MCF 10A (cell line): ENCODE data around the gene GYG2. TPM values are rescaled to one million over a fixed set of nuclear protein-coding genes. Genes with fewer than 3 reads are reported as not detected.
"Not testable (repeated sequence)": the region's sequence is repeated elsewhere in the genome, so short reads cannot be mapped to it uniquely, and the experiment has no call there.

Experiments
- BruUV-seq: library from RNA; stranded (reverse); fragments of 400-500 nt; replicated peaks from 2 replicates; lab custom pipeline; 2021; lab: Mats Ljungman, UMichigan
- CTCF ChIA-PET: fragments of 300-600 bp; sonication (Branson Sonifier 250); formaldehyde crosslinking; extraction: SDS; loops from one replicate; lab custom pipeline; 2021; ENCODE audit warnings: antibody characterized with exemption, inconsistent platforms; lab: Yijun Ruan, JAX
- POLR2A ChIA-PET: fragments of 300-600, 350-650 bp; sonication (Branson Sonifier 250); formaldehyde crosslinking; extraction: SDS; loops from one replicate; lab custom pipeline; 2020; ENCODE audit warnings: antibody characterized with exemption, inconsistent platforms; lab: Yijun Ruan, JAX
- DNase-seq: peaks from one replicate; pipeline ENCODE4 v3.0.0-alpha.2; 2018; ENCODE audit not compliant: unreplicated experiment
- H3K27ac Mint-ChIP-seq: one replicate; pipeline ENCODE4 v1.8.0; 2022; ENCODE audit warnings: mild to moderate bottlenecking, low read depth, mixed read lengths; ENCODE audit not compliant: unreplicated experiment
- H3K27me3 Mint-ChIP-seq: one replicate; pipeline ENCODE4 v1.8.0; 2022; ENCODE audit warnings: mixed read lengths; ENCODE audit not compliant: insufficient read depth, unreplicated experiment
- H3K36me3 Mint-ChIP-seq: one replicate; pipeline ENCODE4 v1.8.0; 2022; ENCODE audit warnings: mild to moderate bottlenecking, moderate library complexity, mixed read lengths; ENCODE audit not compliant: insufficient read depth, unreplicated experiment
- H3K4me1 Mint-ChIP-seq: one replicate; pipeline ENCODE4 v1.8.0; 2022; ENCODE audit warnings: mixed read lengths; ENCODE audit not compliant: insufficient read depth, unreplicated experiment
- H3K4me3 Mint-ChIP-seq: one replicate; pipeline ENCODE4 v1.8.0; 2022; ENCODE audit warnings: mild to moderate bottlenecking, moderate library complexity, mixed read lengths; ENCODE audit not compliant: unreplicated experiment
- H3K9me3 Mint-ChIP-seq: one replicate; pipeline ENCODE4 v1.8.0; 2022; ENCODE audit warnings: mixed read lengths; ENCODE audit not compliant: unreplicated experiment
- CTCF ChIP-seq: fragments of 200-600 bp; IDR thresholded peaks from one replicate; pipeline ENCODE4 v1.8.0; 2022; ENCODE audit warnings: antibody characterized with exemption, mild to moderate bottlenecking; ENCODE audit not compliant: unreplicated experiment
- intact Hi-C: fragments of 100-400 bp; cut with micrococcal nuclease; formaldehyde crosslinking; loops from 2 replicates; pipeline ENCODE4 v1.14.1; 2022
- total RNA-seq: library from RNA; stranded (reverse); gene quantifications from 2 replicates; pipeline ENCODE4 v1.2.3, GENCODE V29; 2022

GYG2 gene
- total RNA-seq, 1 experiment from 2014 or later, result not detected

GRCh38 chrX:2799369-2799768 is 29.4 kb upstream of the GYG2 start:
- ChIA-PET CTCF (no interaction called here), POLR2A (no interaction called here)
- BruUV-seq, result no TSS peak

DNA sequence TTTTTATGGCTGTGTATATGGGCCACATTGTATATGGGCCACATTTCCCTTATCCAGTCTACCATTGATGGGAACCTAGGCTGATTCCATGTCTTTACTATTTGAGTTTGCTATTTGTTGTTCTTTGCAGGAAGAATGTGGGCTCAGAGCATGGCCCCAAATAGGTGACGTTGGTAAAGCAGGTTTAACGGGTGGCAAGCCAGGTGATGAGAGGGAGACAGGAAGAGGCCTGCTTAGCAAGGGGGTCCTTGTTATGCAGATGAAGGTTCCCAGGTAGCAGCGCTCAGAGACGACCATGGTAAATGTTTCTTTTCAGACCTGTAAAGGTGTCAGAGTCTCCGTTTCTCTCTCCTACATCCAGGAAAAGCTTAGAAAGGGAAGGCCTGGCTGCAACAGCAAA is 28.8 kb upstream of the GYG2 start:
- CTCF ChIA-PET, result interaction anchor here (1.4 to 3.6 kb wide), 2 partner anchors 13 to 19 kb away, joined by 7 to 17 read pairs; no protein-coding TSS in a partner anchor
- POLR2A ChIA-PET, BruUV-seq, H3K4me1 Mint-ChIP-seq, DNase-seq, H3K36me3 Mint-ChIP-seq, H3K27ac Mint-ChIP-seq, intact Hi-C loops, H3K9me3 Mint-ChIP-seq, H3K4me3 Mint-ChIP-seq, H3K27me3 Mint-ChIP-seq: not testable (repeated sequence)

More at GRCh38 chrX:2799369-2799768, 29.4 kb upstream of the GYG2 start:
- no peak overlapping the region for H3K27ac Mint-ChIP-seq
- no peaks in the 10 kb centered on the region for H3K9me3 Mint-ChIP-seq
- DNase-seq, result no peak
- no peak for TF ChIP-seq CTCF
- intact Hi-C loops, result no loop called here
- H3K4me1 Mint-ChIP-seq, result no peaks in the 10 kb centered on the region
- H3K36me3 Mint-ChIP-seq, result no peaks in the 10 kb centered on the region
- H3K4me3 Mint-ChIP-seq, result no peak overlapping the region
- H3K27me3 Mint-ChIP-seq, result no peaks in the 10 kb centered on the region

DNA sequence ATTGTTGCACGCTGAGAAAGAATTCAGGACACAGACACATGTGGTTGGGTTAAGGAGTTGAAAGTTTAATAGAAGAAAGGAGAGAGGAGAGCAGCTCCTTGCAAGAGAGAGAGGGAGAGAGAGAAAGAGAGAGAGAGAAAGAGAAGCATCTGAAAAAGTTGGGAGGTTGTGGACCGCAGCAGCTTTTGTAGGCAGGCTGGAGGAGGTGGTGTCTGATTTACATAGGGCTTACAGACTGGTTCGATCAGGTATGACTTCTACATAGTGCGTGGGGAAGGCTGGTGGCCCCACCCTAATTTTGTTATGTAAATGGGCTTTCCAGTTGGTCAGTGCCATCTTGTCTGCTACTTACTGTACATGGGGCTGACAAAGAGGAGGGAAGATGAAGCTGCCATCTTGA is 27.5 kb upstream of the GYG2 start:
- DNase-seq, result no peak
- Mint-ChIP-seq H3K36me3 (no peaks in the 10 kb centered on the region), H3K27me3 (no peaks in the 10 kb centered on the region), H3K4me1 (no peaks in the 10 kb centered on the region), H3K9me3 (no peaks in the 10 kb centered on the region), H3K27ac (no peak overlapping the region), H3K4me3 (no peak overlapping the region)
- ChIA-PET POLR2A (no interaction called here), CTCF (interaction anchor here (1.4 to 3.6 kb wide), 2 partner anchors 11 to 18 kb away, joined by 7 to 17 read pairs; no protein-coding TSS in a partner anchor)
- BruUV-seq, result no TSS peak
- intact Hi-C loops, result no loop called here
- no peak for TF ChIP-seq CTCF

DNA sequence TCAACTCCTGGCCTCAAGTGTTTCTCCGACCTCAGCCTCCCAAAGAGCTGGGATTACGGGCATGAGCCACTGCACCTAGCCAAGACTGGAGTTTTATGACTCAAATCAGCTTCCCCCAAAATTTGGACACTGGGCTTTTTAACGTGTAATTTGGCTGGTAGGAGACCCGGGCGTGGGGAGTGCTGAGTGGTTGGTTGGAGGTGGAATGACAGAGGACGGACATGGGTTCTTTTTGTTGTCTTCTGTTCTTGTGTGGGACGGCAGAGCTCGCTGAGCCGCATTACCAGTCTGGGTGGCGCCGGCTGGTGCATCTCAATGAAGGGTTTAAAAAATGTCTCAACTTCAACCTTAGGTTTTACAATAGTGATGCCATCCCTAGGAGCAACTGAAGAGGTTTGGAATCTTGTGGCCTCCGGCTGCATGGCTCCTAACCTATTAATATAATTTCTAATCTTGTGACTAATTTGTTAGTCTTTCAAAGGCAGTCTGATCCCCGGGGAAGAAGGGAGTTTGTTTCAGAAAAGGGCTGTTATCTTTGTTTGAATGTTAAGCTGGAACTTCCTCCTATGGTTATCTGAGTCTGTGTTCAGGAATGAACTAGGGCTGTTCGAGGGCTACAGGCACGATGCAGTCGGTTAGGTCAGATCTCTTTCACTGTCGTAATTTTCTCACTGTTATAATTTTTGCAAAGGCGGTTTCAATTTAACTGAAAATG is 26.2 kb upstream of the GYG2 start:
- POLR2A ChIA-PET, BruUV-seq, H3K4me1 Mint-ChIP-seq, intact Hi-C loops, H3K27me3 Mint-ChIP-seq, DNase-seq, H3K4me3 Mint-ChIP-seq, H3K9me3 Mint-ChIP-seq, H3K27ac Mint-ChIP-seq, H3K36me3 Mint-ChIP-seq: not testable (repeated sequence)
- CTCF ChIA-PET, result interaction anchor here (3.6 kb wide), 1 partner anchor 16 kb away, joined by 17 read pairs; no protein-coding TSS in a partner anchor

- H3K36me3 Mint-ChIP-seq, intact Hi-C loops, H3K4me1 Mint-ChIP-seq, H3K9me3 Mint-ChIP-seq, BruUV-seq, H3K27me3 Mint-ChIP-seq, H3K27ac Mint-ChIP-seq, H3K4me3 Mint-ChIP-seq, POLR2A ChIA-PET, DNase-seq: not testable (repeated sequence)
- CTCF ChIA-PET, result interaction anchor here (3.6 kb wide), 1 partner anchor 16 kb away, joined by 17 read pairs; no protein-coding TSS in a partner anchor
Observed at GRCh38 chrX:2803486-2803885, 25.2 kb upstream of the GYG2 start.

- ChIA-PET POLR2A (interaction anchor here (0.6 kb wide), 1 partner anchor 19 kb away, joined by 4 read pairs; no protein-coding TSS in a partner anchor), CTCF (interaction anchor here (0.6 kb wide), 1 partner anchor 16 kb away, joined by 3 read pairs; no protein-coding TSS in a partner anchor)
- H3K4me3 Mint-ChIP-seq, BruUV-seq, H3K27ac Mint-ChIP-seq, H3K9me3 Mint-ChIP-seq, intact Hi-C loops, H3K36me3 Mint-ChIP-seq, H3K4me1 Mint-ChIP-seq, DNase-seq, H3K27me3 Mint-ChIP-seq: not testable (repeated sequence)
Observed at GRCh38 chrX:2804106-2804843, 24.5 kb upstream of the GYG2 start.

DNA sequence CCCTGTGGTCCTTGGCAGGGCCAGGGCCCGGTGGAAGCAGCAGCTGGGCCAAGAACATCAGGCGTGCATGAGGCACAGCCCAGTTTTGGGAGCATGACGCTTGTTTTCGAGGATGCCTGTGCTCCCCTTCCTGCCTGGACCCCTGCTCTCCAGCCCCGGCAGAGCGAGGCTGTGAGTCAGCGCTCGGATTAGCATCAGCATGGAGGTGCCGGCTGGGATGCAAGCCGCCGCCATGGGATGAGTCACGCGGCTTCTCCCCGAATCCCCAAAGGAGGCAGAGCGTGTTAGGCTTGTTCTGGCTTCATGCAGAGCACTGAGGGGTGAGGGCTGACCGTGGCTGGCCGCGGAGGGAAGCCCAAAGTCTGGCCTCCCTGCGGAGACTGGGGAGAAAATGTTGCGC is 23.9 kb upstream of the GYG2 start:
- BruUV-seq, H3K27ac Mint-ChIP-seq, intact Hi-C loops, H3K36me3 Mint-ChIP-seq, H3K27me3 Mint-ChIP-seq, H3K9me3 Mint-ChIP-seq, POLR2A ChIA-PET, H3K4me3 Mint-ChIP-seq, H3K4me1 Mint-ChIP-seq: not testable (repeated sequence)
- peak; percentile 46 for DNase-seq
- CTCF ChIA-PET, result interaction anchor here (0.6 kb wide), 1 partner anchor 15 kb away, joined by 3 read pairs; no protein-coding TSS in a partner anchor
